HL-60/S4 treated with retinoic acid at 250 ng/mL for 4 days and 3 days (cell line): ENCODE data around the gene SLC2A5.
"Not testable (repeated sequence)": the region's sequence is repeated elsewhere in the genome, so short reads cannot be mapped to it uniquely, and the experiment has no call there.

Source experiments
- in situ Hi-C: fragments of 300-500 bp; cut with MboI; formaldehyde crosslinking; loops from 2 replicates; pipeline ENCODE4 v1.7.0; 2022; ENCODE audit warnings: low sequenced_read_pairs

The SLC2A5 gene

DNA sequence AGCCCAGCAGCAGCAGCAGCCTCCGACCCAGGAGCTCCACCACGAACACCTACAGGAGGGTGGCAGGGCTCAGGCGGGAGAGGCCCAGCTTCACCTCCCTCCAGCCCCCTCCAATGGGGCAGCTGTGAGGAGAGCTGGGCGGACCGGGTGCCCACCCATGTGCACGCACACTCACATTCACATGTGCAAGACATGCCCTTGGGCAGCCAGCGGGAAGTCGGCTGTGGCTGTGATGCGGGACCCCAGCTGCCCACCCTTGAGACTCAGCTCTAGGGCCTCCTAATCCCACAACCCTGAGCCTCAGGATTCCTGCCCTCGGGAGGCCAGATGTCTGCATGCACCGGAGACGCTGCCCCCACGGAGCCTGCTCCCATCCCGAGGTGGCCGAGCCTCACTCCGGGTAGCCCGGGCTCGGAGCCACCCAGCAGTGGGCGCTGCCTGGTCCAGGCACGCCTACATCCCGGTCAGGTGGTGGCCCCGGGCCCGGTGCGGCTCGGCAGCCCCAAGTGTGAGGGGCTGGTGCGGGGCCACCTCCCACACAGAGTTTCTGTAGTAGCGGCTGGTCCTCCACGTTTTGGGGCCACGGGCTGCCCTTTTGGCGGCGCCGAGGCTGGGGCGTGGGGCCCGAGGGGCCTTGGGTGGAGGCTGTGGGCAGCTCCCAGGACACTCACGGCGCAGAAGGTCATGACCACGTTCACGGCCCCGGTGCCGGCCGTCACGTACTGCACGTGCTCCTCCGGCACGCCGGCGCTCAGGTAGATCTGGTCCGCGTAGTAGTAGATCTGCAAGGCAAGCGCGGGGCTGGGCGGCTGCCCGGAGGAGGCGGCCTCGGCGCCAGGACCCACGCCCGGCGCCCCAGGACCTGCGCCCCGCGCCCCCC lies 30.3 kb downstream of the SLC2A5 start:
- in situ Hi-C loops, result no loop called here

DNA sequence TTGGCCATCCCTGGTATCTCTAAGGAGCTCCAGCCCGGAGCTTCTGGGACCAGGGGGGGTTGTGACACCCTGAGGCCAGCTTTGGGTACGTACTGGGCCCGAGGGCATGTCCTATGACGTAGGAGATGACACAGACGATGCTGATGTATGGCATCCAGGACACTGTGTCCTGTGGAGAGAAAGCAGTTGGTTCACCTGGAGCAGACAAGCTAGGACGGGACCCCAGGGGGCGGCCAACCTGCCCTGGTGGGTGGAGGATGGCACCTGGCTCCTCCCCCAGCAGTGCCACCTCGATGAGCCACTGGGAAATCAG lies 31.1 kb downstream of the SLC2A5 start:
- in situ Hi-C loops, result no loop called here

DNA sequence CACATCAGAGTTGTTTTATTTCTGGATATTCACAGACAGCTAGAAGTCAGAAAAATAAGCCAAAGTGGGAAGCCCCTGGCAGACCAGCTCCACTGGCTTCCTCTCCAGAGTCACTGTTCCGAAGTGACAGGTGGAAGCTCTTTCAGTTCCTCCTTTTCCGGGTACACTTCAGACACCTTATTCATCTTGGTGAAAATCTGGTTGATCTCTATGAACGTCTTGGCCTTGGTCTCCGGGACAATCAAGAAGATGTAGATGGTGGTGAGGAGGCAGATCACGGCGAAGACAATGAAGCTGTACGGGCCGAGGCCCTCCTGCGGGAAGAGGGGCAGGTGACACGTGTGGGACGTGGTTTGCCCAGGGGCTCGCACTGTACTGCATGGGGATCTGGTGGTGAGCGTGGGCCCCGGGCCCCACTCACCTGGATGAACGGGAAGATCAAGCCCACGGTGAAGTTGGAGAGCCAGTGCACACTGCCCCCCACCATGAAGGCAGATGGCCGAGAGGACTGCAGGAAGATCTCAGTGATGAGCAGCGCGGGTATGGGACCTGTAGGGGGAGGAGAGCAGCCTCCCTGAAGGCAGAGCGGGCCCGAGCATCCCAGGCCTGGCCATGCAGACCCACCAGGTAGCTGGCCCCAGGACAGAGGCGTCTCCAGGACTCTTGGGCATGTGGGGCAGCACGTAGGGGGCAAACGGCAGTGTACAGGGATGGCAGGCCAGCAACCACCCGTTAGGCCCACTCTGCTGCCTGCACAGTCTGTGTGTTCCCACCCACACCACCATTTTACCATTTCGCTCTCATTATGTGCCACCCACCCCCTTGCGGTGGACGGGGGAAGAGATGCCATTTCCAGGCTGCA lies 31.7 kb downstream of the SLC2A5 start:
- in situ Hi-C loops, result no loop called here

DNA sequence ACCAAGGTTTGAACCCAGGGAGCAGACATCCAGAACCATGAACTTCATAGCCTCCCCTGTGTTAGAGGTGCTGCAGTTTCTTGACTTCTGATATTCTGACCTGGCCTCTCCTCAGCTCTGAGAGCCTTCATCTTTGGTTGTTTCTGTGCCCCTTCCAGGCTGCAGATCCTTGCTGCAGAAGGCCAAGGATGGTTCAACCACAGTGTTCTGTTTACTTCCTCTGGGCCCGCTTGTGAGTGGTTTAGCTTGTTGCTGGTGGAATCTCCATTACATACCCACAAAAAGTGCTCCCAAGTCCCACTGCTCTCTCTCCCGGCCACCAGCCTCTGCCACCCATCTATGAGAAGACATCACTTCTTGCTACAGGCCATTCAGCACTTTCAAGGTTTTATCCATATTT lies 34.2 kb downstream of the SLC2A5 start:
- in situ Hi-C loops, result no loop called here

DNA sequence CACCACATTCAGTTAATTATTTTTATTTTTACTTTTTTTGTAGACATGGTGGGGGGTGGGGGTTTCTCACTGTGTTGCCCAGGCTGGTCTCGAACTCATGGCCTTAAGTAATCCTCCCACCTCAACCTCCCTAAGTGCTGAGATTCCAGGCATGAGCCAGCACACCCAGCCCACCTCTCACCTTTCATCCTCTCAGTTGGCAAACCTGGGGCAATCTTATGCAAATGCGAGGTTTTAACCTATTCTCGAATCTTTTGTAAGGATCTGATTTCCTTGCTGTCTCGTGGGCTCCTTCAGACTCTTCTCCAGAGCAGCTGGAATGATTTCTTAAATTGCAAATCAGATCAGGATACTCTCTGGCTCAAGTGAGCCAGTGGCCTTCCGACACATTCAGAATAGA lies 36.1 kb downstream of the SLC2A5 start:
- in situ Hi-C loops, result no loop called here

DNA sequence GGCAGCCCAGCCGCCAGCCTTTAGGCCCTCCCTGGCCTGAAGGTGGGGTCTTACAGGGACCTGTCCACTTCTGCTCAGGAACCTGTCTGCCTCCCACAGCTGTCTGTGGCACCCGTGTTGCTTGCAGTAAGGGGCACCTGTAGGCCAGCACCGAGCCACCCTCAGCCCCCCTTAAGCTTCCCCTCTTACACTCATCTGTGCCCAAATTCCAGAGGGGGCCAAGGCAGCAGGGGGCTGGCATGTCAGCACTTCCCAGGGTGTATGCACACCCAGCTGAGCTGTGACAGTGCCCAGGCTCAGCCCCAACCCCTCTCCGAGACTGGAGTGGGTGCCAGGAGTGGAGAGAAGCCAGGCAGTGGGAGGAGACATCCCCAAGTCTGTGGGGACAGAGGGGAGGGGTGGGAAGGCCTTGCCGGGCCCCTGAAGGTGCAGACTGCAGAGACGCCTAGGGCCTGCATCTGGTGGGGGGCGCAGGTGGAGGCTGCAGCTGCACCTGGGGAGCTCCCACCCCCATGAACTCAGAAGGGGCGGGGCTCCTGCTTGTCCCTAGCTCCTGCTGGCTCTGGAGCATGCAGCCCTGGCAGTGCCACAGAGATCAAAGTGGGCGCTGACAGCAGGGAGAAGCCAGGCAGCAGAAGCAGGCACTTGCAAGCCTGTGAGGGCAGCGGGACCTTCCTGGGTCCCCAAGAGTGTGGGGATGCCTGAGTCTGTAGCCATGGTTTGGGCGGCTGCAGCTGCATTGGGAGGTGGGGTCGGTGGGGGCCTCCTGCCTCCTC lies 37.8 kb downstream of the SLC2A5 start:
- in situ Hi-C loops, result no loop called here

DNA sequence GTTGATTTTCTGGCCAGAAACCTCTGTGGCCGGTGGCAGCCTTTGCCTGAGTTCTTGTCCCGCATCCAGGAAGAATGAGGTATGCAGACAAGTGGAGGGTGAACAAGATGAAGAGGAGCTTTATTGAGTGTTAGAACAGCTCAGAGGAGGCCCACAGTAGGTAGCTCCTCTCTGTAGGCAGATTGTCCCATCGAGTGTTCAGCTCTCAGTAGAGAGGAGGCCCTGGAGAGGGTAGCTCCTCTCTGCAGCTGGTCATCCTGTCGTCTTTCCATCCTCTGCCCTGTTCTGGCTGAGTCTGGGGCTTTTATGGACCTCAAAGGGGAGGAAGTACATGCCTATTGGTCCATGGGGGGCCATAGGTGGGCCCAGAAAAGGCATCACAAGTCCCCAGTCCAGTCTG lies 38.4 kb downstream of the SLC2A5 start:
- in situ Hi-C loops, result not testable (repeated sequence)

DNA sequence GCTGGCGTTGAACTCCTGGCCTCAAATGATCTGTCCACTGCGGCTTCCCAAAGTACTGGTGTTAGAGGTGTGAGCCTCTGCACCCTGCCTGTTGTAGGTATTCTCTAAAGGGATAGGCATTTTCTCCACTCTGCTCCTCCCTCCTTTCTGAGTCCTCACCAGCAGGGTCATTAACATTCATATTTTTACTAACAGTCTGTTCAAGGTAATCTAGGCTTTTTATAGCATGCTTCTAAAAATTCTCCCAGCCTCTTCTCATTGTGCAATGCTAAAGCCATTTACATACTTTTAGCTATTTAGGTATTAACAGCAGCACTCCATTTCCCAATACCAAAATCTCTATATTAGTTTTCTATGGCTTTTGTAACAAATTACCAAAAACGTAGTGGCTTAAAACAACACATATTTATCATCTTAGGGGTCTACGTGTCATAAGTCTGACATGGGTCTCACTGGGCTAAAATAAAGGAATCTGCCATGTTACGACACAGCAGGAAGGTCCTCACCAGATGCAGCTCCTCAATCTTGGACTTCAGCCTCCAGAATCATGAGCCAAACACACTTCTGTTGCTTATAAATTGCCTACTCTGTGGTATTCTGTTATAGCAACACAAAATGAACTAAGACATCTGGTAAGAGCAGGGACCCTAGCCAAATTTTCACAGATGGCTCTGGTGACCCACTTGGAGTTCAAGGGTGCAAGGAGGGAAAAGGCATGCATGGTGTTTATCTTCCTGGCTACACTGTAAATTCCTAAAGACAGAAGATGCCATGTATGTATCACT lies 40.3 kb downstream of the SLC2A5 start:
- in situ Hi-C loops, result no loop called here

DNA sequence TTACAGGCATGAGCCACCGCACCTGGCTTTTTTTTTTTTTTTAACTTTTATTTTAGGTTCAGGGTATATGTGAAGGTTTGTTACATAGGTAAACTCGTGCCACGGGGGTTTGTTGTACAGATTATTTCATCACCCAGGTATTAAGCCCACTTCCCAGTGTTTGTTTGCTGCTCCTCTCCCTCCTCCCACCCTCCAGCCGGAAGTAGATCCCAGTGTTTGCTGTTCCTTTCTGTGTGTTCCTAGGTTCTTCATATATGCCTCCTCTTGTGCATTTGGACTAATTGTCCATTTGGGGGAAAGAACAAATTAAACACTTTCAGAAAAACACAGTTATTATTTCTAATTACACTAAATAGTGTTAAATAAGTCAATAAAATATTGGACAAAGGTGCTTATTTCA lies 42.1 kb downstream of the SLC2A5 start:
- in situ Hi-C loops, result no loop called here

DNA sequence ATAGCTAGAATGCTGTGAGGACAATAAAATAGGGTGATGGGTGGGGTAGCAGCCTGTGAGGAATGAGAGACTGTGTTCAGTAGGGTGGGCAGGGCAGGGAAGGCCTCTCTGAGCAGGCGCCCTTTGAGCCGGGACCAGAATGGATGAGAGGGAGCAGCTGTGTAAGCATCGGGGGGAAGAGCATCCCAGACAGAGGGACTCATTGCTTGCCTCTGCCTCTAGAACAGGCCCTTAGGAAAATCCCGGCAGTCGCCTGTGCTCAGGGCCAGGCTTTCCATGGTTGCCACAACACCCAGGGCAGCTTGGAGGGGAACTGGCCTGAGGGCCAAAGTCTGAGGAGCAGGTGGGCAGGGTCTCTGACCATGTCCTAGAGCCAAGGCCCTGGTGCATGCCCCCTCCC lies 44.0 kb downstream of the SLC2A5 start:
- in situ Hi-C loops, result no loop called here

DNA sequence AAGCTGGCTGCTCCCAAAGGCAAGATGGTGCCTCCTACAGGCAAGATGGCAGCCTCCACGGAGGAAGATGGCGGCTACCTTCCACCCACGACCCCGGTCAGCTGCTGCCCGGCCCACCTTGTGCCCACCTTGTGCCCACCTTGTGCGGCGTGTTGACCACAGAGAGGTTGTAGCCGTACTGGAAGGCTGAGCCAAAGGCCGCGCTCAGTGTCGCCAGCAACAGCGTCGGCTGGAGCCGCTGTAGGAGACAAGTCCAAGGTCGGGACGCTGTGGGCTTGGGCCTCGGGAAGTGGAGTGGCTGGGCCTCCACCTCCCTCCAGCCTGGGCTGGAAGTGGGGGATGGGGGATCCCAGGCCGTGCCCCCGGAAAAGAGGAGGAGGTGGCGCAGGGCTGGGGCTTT lies 44.6 kb downstream of the SLC2A5 start:
- in situ Hi-C loops, result no loop called here

DNA sequence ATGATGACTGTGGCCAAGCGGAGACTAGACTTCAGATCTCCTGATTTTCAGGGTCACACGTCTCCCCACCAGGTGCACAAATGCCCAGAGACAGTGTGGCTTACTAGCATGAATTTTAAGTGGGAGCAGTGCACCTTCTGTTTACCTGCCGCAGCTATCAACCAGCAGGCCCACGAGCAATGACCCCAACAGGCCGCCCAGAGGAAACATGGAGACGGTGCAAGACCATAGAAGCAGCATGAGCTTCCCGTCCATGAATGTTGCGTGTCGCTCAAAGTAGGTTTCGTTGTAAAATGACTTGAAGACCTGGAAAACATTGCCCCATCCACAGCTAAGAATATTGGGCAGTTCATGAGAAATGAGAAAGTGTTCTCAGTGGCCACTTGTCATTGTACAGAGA lies 46.7 kb downstream of the SLC2A5 start:
- in situ Hi-C loops, result no loop called here

DNA sequence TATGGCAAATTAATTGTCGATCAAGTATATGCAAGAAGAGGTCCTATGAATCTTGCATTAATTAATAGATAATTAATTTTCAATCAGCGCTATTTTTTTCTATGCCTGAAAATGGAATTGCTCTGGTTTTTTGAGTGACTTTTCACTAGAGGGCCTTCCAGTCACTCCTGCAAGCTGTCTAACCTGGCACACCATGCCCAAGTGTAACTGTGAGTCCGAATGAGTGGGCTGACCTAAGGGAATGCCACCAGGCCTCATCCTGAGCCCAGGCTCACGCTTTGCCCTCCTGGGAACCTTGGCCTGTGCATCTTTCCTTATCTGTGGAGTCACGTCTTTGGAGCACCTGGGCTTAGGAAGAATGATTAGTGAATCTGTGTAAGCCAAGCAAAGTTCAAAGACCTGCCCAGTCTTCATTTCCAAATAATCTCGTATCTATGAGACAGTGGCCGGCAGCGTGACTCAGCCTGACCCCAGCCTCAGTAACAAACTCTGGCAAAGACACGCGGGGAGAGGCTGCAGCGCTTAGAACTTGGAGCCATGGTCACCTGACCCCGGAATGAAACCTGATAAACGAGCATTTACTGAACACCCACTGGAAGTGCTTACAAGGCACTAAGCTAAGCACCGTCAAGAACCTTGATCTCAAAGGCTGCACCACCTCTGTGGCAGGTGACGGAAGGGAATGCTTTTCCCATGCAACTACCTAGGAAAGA lies 47.3 kb downstream of the SLC2A5 start:
- in situ Hi-C loops, result not testable (repeated sequence)

DNA sequence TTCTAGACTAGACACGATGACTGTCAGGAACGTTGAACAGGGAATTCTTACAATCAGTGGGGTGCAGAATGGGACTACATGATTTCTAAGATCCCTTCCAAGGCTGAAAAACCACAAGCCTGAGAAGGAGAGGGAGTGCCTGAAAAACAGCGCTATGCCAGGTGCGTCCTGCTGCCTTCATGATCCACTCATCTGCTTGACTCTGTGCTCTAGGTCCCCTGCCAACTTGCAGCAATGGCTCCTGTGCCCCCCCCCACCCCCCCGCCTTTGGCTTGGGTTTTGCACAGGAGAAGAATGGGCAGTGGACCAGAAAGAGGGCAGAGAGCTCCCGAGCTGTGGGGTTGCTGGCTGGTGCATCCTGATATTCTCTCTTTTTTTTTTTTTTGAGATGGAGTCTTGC lies 49.1 kb downstream of the SLC2A5 start:
- in situ Hi-C loops, result no loop called here

DNA sequence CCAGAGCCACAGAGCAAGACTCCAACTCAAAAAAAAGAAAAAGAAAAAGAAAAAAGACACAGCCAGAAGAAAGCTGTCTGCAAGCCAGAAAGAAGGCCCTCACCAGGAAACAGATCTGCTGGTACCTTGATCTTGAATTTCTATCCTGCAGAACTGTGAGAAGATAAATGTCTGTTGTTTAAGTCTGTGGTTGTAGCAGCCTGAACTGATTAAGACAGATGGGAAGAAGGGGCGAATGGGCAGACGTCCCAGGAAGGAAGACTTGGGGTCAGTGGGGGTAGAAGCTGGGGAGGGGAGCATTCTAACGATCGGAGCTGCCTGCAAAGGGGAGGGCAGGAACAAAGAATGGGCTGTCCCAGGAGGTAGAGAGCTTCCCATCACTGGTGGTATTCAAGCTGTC lies 49.5 kb downstream of the SLC2A5 start:
- in situ Hi-C loops, result no loop called here

DNA sequence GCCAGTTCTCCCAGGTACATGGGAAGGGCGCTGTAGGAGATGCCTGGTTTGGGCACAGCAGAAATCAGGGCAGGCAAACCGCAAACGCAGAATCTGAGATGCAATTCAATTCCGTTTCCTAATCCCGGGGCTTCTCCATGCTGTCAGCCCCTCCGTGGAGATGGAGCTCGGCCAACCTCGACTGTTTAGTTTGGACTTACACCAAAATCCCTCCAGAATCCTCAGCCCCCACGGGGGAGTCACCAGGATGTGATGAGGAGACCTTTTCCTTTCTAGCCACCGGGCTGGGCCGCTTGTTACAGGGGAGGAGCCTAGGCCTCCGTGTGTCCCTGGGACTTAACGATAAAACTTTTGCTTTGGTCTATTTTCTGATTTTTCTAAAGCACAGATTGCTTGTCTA lies 51.1 kb downstream of the SLC2A5 start:
- in situ Hi-C loops, result no loop called here

DNA sequence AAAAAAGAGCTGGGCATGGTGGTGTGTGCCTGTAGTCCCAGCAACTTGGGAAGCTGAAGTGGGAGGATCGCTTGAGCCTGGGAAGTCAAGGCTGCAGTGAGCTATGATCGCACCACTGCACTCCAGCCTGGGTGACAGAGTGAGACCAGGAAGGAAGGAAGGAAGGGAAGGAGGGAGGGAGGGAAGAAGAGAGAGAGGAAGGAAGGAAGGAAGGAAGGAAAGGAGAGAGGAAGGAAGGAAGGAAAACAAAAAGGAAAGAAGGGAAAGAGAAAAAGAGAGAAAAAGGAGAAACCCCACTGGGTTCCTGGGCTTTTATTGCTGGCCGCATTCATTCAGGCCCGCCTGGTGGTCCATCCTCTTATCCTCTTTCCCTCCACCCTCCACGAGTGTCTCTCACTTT lies 53.0 kb downstream of the SLC2A5 start:
- in situ Hi-C loops, result no loop called here

DNA sequence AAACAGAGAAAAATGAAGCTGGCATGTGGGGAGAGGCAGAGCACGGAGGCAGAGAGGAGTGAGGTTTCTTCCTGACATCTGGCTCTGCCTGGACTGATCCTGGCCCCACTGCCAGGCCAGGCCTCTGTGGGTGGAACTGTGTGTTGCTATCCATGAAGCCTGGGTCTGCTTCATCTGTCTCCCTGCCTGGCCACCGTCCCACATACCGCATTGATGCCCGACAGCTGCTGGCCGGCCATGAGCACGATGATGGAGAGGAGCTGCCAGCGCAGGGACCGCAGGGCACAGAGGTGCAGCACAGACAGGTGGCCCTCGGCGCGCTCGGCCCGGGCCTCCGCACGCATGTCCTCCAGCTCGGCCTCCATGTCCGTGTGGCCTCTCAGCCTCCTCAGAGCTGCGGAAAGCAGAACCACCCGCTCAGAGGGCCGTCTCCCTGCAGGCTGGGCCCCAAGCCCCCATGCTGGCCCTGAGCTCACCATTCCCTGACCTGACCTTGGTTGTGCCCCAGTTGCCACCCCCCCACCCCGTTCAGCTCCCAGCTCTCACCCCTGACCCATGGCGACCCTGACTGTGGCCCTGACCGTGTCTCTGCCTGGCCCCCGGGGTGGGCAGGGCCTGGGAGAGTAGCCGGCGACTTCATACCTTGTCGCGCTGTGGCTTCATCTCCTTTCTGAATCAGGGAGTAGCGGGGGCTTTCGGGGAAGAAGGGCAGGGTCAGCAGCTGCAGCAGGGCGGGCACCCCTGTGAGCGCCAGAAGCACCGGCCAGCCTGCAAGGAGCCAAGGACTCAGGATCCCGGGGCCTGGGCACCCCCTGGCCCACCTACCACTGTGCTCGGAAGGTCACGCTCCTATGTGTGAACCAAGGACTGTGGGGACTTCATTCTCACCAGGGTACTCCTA lies 54.7 kb downstream of the SLC2A5 start:
- in situ Hi-C loops, result no loop called here

DNA sequence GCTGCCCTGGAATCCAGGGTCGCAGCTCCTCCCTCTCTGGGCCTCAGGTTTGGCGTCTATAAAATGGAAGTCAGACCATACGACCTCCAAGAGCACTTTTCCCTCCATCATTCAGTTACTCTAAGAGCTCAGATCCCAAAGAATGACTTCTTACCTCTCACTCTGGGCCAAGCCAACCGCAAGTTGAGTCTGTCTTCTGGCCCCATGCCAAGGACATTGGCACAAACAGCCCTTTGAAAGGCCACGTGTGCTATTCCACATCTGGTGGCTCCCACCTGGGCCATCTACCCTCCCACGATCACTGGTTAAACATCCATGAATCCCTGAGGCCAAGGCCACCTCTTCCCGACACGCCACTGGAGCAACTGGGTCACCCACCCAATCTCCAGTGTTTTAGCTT lies 55.6 kb downstream of the SLC2A5 start:
- in situ Hi-C loops, result no loop called here
